Body of pancreas (tissue), 4 donors: Measurements from ENCODE around the gene PLCH1.

Experiments used
- POLR2A ChIP-seq, 3 donors: fragments of 450-650 bp; IDR thresholded peaks; one replicate each; pipeline ENCODE4 v1.6.1; 2016; ENCODE audit warnings: antibody characterized with exemption in 3 of 3, mild to moderate bottlenecking in 2 of 3
- TF ChIP-seq, protein P1 (sequence below), 7 experiments: fragments of 450-650 bp in 4 of 7; fragments of 200-600 bp in 3 of 7; sonication (generic) in 3 of 7; IDR thresholded peaks; one replicate each; pipeline ENCODE4 v1.5.1; 2016 to 2019; ENCODE audit warnings: antibody characterized with exemption in 7 of 7

DNA sequence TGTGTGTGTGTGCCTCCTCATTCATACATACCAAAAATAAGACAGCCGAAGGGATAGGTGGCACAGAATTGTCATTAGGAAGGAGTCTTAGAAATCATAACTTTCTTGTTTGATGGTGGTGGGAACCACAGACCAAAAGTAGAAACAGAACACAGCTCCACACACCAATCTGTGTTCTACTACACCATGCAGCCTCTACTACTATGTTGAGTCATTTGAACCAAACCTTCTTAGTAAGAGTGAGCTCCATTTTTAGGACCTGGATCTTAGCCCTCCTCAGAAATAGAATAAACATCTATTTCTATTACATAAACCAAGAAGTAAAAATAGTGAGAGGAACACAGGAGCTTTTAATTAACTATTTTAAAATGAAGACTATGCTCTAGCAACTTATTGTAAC lies 27.9 kb upstream of the PLCH1 start:
- TF ChIP-seq, protein P1, sequence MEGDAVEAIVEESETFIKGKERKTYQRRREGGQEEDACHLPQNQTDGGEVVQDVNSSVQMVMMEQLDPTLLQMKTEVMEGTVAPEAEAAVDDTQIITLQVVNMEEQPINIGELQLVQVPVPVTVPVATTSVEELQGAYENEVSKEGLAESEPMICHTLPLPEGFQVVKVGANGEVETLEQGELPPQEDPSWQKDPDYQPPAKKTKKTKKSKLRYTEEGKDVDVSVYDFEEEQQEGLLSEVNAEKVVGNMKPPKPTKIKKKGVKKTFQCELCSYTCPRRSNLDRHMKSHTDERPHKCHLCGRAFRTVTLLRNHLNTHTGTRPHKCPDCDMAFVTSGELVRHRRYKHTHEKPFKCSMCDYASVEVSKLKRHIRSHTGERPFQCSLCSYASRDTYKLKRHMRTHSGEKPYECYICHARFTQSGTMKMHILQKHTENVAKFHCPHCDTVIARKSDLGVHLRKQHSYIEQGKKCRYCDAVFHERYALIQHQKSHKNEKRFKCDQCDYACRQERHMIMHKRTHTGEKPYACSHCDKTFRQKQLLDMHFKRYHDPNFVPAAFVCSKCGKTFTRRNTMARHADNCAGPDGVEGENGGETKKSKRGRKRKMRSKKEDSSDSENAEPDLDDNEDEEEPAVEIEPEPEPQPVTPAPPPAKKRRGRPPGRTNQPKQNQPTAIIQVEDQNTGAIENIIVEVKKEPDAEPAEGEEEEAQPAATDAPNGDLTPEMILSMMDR (IDR thresholded peaks at IDR 0.05) = no peak
- TF ChIP-seq POLR2A (IDR thresholded peaks at IDR 0.05) = no peak
